Measurements from ENCODE around the gene DCLK2. TPM values are rescaled to one million over a fixed set of nuclear protein-coding genes. Genes with fewer than 3 reads are reported as not detected.

DCLK2 gene
- total and polyA plus RNA-seq, 12 donors = 4.1 to 33.4 (median 16.7) TPM

- ATAC-seq = no peak
- peaks cover 0 to 19% (median 0%) of the 10 kb centered on the region in 11 donors for H3K9me3 ChIP-seq
- no peaks in the 10 kb centered on the region for H3K36me3 ChIP-seq
- no peaks in the 10 kb centered on the region for H3K27me3 ChIP-seq
- H3K4me3 ChIP-seq = no peak overlapping the region
- TF ChIP-seq, protein P1, sequence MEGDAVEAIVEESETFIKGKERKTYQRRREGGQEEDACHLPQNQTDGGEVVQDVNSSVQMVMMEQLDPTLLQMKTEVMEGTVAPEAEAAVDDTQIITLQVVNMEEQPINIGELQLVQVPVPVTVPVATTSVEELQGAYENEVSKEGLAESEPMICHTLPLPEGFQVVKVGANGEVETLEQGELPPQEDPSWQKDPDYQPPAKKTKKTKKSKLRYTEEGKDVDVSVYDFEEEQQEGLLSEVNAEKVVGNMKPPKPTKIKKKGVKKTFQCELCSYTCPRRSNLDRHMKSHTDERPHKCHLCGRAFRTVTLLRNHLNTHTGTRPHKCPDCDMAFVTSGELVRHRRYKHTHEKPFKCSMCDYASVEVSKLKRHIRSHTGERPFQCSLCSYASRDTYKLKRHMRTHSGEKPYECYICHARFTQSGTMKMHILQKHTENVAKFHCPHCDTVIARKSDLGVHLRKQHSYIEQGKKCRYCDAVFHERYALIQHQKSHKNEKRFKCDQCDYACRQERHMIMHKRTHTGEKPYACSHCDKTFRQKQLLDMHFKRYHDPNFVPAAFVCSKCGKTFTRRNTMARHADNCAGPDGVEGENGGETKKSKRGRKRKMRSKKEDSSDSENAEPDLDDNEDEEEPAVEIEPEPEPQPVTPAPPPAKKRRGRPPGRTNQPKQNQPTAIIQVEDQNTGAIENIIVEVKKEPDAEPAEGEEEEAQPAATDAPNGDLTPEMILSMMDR (IDR thresholded peaks at IDR 0.05) = no peak
- DNase-seq = no peak
- intact Hi-C loops (cut with DNase I) = no loop called here
- 91 to 100% methylated on average over 1 of the region's 1 CpG for WGBS, 2 donors
- H3K27ac ChIP-seq = no peak overlapping the region
- H3K4me1 ChIP-seq = peaks cover 0 to 12% (median 0%) of the 10 kb centered on the region in 9 donors
These were observed 64.6 kb downstream of the DCLK2 start for GRCh38 chr4:150142831-150143230.

GRCh38 chr4:150145090-150145945 is 67.1 kb downstream of the DCLK2 start:
- peaks cover 0 to 19% (median 0%) of the 10 kb centered on the region in 11 donors for H3K9me3 ChIP-seq
- ATAC-seq (no peak), DNase-seq (no peak)
- no peaks in the 10 kb centered on the region for H3K27me3 ChIP-seq
- H3K4me3 ChIP-seq = no peak overlapping the region
- no peaks in the 10 kb centered on the region for H3K36me3 ChIP-seq
- peaks cover 0 to 21% (median 12%) of the 10 kb centered on the region in 9 donors for H3K4me1 ChIP-seq
- TF ChIP-seq, protein P1 (IDR thresholded peaks at IDR 0.05) = peak in 1 of 9 donors; percentile 5
- no peak overlapping the region for H3K27ac ChIP-seq
- intact Hi-C loops (cut with DNase I) = no loop called here
- 88 to 91% methylated on average over 1 of the region's 1 CpG for WGBS, 2 donors

DNA sequence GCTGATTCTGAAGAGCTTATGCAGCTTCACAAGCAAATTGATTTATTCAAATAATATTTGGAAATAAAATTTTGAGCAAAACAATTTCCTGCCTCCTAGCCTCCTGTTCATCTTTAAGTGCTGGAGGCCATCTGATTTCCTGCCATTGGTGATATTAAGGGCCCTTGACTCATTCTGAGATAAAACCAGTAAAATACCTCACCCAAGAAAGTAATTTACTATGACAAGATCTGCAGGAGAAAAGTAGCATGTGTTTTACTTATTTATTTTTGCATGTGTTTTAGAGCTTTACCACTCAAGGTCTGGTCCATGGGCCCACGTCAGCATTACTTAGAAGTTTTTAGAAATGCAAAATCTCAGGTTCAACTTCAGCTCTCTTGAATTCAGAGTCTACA is 67.7 kb downstream of the DCLK2 start:
- intact Hi-C loops (cut with DNase I) = no loop called here
- TF ChIP-seq, protein P1 (IDR thresholded peaks at IDR 0.05) = no peak
- no peak overlapping the region for H3K27ac ChIP-seq
- H3K9me3 ChIP-seq = peaks cover 0 to 19% (median 0%) of the 10 kb centered on the region in 11 donors
- H3K36me3 ChIP-seq = no peaks in the 10 kb centered on the region
- peaks cover 0 to 23% (median 12%) of the 10 kb centered on the region in 9 donors for H3K4me1 ChIP-seq
- H3K4me3 ChIP-seq = no peak overlapping the region
- DNase-seq (no peak), ATAC-seq (no peak)
- WGBS, 2 donors = 93 to 96% methylated on average over 1 of the region's 1 CpG
- H3K27me3 ChIP-seq = no peaks in the 10 kb centered on the region

DNA sequence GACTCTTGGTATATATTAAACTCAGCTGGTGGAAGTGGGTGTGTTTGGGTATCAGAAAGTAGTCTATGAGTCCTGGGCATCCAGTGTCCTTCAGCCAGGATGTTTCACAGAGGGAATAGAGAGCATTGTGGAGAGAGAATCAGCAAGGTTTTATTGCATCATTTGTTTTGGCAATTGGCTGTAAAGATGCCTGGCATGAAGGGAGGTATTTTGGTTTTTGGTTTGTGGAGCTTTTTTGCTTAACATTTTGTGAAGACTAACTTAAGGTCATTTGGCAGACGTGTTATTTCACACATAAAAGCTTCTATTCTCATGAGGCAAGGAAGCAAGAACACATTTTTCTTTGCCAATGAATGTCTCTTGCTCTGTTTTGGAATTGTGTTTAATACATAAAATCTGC is 71.1 kb downstream of the DCLK2 start:
- DNase-seq (no peak), ATAC-seq (peak in 2 of 8 donors; percentile 17 to 32)
- H3K4me3 ChIP-seq = no peak overlapping the region
- TF ChIP-seq, protein P1 (IDR thresholded peaks at IDR 0.05) = no peak
- H3K4me1 ChIP-seq = peaks cover 0 to 47% (median 13%) of the 10 kb centered on the region in 9 donors
- peaks cover 0 to 1% (median 0%) of the 10 kb centered on the region in 11 donors for H3K9me3 ChIP-seq
- intact Hi-C loops (cut with DNase I) = no loop called here
- no peak overlapping the region for H3K27ac ChIP-seq
- H3K27me3 ChIP-seq = no peaks in the 10 kb centered on the region
- no peaks in the 10 kb centered on the region for H3K36me3 ChIP-seq
- 42 to 53% methylated on average over 1 of the region's 1 CpG for WGBS, 2 donors

Data from heart right ventricle (tissue), 16 donors.